NCI-H748 (cell line): ENCODE data around the gene CD33.
"Not testable (repeated sequence)": the region's sequence is repeated elsewhere in the genome, so short reads cannot be mapped to it uniquely, and the experiment has no call there.

Experiments used
- DNase-seq: peaks from one replicate; lab custom pipeline; 2025; ENCODE audit not compliant: unreplicated experiment; lab: John Stamatoyannopoulos, UW

The CD33 gene

DNA sequence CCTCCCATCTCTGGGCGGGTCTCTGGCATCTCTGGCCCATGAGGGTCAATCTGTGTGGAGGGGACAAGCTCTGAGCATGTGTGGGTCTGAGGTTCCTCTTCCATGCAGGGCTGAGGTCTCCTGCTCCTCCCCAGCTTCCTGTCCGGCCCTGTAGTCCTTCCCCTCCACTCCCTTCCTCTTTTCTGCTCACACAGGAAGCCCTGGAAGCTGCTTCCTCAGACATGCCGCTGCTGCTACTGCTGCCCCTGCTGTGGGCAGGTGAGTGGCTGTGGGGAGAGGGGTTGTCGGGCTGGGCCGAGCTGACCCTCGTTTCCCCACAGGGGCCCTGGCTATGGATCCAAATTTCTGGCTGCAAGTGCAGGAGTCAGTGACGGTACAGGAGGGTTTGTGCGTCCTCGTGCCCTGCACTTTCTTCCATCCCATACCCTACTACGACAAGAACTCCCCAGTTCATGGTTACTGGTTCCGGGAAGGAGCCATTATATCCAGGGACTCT, at the start of gene CD33:
CD33 (plus strand) TSS at position 183 of the 496 bp plus-strand sequence; CDS start at position 222, 39 bp downstream.
- not testable (repeated sequence) for DNase-seq

GRCh38 chr19:51179256-51179655, 45.6 kb upstream of the CD33 start:
- no peak for DNase-seq

- no peak for DNase-seq
Measured at GRCh38 chr19:51181377-51181912, 43.4 kb upstream of the CD33 start.

DNA sequence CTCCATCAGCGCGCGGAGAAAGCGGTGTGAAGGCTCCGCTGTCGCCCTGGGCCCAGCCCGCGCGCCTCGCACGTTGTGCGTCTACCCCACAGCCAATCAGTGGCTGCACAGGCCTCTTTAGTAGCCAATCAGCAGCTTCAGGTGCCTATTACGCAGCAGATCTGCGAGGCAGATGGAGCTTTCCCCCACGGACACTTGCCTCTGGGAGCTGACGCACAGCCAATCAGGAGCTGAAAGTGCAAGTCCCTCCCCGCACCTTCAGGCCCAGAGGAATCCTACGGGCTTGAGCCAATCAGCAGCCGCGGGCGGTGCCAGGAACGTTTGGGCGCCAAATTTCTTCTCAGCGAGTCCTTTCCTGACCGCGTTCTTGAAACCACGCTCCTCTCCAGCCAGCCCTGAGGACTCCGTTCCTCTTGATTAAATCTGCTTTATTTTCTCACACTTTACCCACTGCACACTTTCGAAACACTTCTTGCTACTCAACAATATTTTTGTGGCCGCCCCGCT, 42.9 kb upstream of the CD33 start:
- DNase-seq: peak; percentile 15

DNA sequence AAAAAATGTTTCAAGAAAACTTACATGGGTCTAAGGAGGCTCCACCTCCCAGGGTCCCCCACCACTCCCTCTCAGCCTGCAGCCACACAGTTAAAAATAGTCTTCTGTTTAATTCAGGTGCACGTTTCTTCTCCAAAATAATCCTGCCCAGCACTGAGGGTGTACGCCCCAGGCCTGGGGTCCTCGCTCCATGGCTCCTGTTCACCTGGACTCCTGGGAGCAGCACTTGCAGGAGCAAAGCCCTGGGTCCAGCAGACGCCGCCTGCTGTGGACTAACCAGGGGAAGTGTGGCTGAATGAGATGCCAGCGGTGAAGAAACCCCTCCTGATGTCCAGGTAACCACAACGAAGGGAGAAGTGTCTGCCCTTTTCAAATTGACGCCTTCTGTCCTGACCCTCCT, 41.3 kb upstream of the CD33 start:
- no peak for DNase-seq

GRCh38 chr19:51185069-51185867, 39.6 kb upstream of the CD33 start:
- DNase-seq: no peak

DNA sequence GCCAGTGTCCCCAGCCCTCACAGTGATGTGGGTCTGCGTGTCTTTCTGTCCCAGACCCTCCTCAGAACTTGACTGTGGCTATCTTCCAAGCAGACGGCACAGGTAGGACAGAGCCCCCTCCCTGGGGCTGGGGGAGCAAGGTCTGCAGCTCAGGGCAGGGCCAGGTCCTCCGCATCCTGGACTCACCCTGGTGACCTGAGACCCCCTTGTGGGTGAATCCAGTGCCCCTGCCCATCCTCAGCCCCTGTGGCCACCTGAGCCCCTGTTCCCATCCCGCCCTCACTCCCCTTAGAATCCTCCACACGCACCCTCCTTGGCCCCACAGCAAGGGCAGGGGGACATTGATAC, 39.0 kb upstream of the CD33 start:
- DNase-seq: no peak

DNA sequence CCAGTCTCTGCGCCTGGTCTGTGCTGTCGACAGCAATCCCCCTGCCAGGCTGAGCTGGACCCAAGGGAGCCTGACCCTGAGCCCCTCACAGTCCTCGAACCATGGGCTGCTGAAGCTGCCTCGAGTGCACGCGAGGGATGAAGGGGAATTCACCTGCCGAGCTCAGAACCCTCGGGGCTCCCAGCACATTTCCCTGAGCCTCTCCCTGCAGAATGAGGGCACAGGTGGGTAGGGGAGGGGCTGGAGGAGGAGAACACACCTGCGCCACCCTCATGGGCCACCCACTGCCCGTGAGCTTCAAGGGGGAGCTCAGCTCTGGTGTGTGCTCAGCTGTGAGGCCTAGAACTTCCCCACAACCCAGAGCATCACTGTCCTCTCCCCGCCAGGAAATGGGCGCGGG, 38.6 kb upstream of the CD33 start:
- no peak for DNase-seq

DNA sequence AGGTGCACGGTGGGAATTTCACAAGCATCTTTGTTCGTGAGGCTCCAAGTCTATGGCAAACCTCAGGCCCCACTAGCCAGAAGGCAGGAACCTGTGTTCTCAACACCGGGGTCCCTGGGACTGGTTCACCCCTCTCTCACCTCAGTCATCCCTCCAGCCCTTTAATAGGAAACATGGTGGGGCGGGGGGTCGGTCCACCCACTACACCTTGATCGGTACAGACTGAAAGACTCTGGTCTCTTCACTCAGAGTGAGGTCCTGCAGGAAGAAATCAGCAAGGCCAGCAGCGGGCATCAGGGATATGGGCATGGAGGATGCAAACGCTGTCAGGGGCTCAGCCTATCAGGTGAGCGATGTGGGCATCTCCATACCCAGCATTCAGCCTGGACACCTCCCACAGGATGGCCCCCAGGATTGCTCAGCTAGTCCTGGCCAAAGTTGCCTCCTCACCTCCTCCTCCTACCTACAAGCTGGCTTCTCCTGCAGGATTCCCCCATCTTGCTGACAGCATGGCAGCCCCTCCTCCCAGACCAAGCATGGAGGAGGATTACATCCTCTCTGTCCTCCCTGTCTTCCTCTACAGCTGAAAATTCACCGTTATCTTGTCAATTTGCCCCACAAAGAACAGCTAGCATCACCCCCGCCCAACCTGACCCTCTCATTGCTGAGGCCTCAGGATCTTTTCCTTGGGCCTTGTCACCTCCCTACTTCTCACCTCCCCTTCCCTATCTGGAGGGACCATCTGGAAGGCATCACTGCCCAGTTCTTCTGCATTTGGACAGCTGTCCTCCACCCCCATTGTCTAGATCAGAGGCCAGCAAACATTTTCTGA, 37.3 kb upstream of the CD33 start:
- DNase-seq: no peak

- DNase-seq: no peak
Measured at GRCh38 chr19:51188227-51188559, 36.7 kb upstream of the CD33 start.

DNA sequence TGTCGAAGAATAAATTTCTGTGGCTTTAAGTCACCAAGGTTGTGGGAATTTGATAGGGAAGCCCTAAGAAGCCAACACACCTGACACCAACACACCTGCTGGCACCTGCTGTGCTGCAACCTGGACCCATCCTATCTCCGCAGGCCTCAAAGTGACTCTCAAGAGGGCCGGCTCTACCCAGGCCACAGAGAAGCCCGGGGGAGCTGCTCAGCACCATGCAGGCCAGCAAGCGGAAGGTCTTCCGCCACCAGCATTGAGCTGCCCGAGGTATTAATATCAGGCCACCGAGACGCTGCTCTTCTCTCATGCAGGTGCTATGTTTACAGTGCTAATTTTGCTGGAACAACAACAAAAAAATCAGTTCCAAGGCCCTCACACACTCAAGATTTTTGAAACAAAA, 32.2 kb upstream of the CD33 start:
- DNase-seq: no peak

DNA sequence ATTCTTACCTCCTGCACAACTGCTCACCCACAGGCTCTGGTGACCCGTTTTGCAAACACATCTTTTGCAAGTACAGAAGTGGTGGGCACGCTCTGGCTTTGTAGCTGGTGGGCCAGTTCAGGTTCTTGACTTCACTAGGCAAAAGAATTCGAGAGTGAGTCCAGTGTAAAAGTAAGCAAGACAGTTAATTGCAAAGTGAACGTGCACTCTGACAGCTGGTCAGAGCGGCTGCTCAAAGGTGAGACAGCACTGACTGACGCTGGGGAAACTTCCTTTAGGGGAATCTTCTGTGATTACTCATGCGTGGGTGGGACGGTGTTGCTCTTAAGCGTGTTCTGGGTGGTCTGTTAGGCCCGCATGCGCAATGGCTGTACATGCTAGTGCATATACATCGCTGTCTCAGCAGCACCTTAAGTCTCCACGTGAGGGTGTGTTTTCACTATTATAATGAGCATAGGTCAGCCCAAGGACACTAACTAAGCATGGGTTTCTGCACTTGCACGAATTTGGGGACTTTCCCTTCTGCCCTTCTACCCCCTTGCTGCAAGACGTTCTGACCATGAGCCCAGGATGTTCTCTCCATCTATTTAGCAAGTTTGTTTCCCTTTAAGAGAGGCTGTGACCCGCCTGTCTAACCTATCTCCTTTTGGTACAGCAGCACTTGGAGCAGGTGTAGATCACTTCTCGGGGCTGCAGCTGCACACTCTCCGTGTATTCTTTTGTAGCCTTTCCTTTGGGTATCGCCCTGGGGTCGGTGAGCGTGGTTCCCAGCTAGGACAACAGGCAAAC, 30.2 kb upstream of the CD33 start:
- no peak for DNase-seq

DNA sequence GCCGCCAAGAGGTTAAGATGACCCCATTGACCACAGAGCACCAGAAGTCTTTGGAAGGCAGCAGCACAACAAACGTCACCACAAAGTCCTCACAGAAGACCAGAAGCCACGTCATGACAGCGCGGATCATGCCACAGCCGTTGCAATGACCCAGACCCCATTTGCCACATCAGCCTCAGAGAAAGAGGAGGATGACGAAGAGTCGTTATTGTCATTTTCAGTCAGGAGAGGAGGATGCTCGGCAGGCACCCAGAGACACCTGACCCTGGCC, 29.6 kb upstream of the CD33 start:
- DNase-seq: no peak

DNA sequence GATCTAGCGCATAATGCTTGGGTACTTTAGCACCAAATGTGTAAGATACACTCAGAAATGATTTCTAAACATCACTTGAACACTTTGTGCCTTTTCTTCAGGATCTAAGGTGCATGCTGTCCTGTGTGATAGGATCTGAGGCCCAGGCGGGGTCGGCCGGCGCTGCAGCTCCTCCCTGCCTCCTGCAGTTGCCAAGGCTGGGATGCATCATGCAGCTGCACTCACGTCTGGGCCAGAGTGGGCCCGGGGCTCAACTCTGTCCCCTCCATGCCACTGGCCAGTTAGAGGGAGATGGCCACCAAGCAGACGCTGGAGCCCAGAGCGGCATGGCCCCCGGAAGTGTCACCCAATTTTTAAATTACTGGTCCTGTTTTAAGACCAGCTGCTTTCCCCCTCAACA, 29.3 kb upstream of the CD33 start:
- DNase-seq: no peak

DNA sequence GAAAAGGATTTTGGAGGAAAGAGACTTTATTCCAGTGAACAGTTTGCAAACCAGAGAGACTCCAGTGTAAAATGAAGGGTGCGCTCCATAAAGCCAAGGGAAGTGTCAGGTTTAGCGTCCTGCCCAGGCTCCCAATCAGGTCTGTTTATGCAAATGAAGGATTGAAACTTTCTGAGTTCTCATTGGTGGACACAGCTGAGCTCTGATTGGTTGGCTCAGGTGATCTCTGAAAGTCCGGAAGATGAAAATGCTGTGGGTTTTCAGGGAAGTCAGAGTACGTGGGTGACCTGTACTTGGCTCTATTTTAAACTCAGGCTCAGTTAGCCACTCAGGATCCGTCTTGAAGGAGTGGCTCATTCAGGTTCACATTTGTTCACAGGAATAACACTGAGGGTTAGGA, 28.7 kb upstream of the CD33 start:
- no peak for DNase-seq

DNA sequence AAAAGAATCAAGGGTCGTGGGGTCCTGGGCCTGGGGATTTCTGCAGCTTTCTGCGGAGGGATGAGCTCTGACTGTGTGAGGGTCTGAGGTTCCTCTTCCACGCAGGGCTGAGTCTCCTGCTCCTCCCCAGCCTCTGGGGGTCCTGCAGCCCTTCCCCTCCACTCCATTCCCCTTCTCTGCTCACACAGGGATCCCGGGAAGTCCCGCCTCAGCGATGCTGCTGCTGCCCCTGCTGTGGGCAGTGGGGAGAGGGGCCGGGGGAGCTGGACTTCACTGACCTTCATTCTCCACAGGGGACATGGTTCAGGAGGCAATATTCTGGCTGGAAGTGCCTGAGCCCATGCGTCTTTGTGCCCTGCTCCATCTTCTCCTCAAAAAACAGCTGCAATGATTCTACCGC, 26.2 kb upstream of the CD33 start:
- no peak for DNase-seq

DNA sequence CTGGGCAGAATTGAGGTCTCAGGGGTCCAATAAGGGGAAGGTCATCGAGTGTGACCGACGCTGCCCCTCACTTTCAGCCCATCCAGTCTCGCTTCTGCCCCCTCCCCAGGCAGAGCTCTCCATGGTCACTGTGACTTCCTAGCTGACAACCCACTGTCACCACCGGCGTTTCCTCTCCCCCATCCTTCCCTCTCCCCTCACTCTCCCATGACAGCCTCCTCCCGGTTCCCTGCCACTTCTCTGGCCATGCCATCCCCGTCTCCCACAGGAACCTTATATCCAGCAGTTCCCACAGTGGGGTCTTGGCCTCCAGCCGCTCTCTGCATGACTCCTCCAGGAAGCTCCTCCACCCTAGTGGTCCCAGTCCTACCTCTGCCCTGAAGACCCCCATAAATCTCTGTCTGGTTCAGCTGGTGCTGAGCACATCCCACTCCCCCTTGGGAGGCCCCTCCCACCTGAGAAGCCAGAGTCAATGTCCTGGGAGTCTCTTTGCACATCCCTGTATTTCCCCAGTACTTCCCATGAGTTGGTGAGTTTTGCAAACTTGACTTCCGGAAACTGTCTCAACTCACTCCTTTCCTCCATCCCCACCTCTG, 24.7 kb upstream of the CD33 start:
- DNase-seq: no peak

DNA sequence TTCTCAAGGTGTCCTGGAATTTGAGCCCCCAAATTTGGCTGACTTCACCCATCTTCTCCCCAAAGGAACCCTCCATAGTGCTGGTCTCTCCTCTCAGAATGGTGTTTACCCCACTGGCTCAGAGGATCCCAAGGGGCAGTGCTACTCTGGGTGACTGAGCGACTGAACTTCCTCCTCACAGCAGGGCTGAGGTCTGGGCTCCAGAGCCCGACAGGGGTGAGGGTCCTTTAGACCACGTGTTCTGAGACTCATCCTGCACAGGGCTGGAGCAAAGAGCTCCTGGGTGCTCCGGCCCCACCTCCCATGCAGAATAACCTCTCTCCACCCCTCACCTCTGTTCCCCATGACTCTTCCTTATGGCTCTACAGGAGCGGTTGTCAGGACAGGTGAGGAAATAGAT, 23.2 kb upstream of the CD33 start:
- no peak for DNase-seq

DNA sequence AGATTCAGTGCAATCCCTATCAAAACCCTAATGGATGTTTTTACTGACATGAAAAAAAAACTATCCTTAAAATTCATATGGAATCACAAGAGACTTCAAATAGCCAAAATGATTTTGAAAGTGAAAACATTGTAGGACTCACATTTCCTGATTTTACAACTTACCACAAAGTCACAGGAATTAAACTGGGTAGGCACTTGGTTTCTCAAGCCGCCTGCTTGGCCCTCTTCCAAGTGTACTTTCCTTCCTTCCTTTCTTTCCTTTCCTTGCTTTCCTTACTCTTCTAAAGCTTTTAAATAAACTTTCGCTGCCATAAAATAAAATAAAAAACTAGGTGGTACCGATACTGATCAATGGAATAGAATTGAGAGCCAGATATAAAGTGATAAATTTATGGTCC, 21.0 kb upstream of the CD33 start:
- no peak for DNase-seq

GRCh38 chr19:51204321-51204720, 20.6 kb upstream of the CD33 start:
- DNase-seq: no peak

DNA sequence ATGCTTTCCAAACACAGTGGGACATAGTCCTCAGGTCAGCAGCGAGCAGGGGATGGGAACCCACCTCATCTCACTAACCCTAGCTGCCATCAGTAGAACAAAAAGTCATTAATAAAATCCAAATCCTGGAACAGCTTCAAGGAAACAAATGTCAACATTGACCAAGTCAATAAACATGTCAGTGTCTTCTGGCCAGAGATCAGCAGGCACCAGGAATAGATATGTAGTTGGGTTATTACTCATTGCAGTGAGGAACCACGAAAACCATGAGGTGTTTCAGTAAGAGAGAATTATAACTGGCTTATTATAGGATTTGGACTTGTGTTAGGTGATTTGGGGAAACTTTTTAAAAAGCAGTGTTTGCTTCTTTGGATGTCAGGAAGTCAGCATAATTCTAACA, 17.1 kb upstream of the CD33 start:
- DNase-seq: no peak
